Neural progenitor cell (in vitro differentiated cells): ENCODE measurements around the gene RNLS. TPM values are rescaled to one million over a fixed set of nuclear protein-coding genes. Genes with fewer than 3 reads are reported as not detected.

Experiments
- DNase-seq: peaks from one replicate; pipeline ENCODE4 v3.0.0-alpha.2; 2016; ENCODE audit warnings: low spot score
- H2AFZ ChIP-seq: fragments of 200-600 bp; sonication (generic); replicated peaks from 2 replicates; pipeline ENCODE4 v1.6.1; 2016; ENCODE audit warnings: antibody characterized with exemption
- H3F3A ChIP-seq: fragments of 200-600 bp; sonication (generic); 2 replicates; pipeline ENCODE4 v1.6.1; 2016; ENCODE audit warnings: antibody characterized with exemption, low read depth
- H3K27ac ChIP-seq: fragments of 200-600 bp; sonication (generic); 2 replicates; pipeline ENCODE4 v1.5.1; 2016; ENCODE audit warnings: mild to moderate bottlenecking
- H3K27me3 ChIP-seq: fragments of 200-600 bp; sonication (generic); 2 replicates; pipeline ENCODE4 v1.6.1; 2016; ENCODE audit warnings: mild to moderate bottlenecking, moderate library complexity
- H3K36me3 ChIP-seq: fragments of 200-600 bp; sonication (generic); 2 replicates; pipeline ENCODE4 v1.5.1; 2016
- H3K4me1 ChIP-seq: fragments of 200-600 bp; sonication (generic); 2 replicates; pipeline ENCODE4 v1.6.1; 2016; ENCODE audit warnings: mixed run types
- H3K4me2 ChIP-seq: fragments of 200-600 bp; sonication (generic); 2 replicates; pipeline ENCODE4 v1.6.1; 2016
- H3K4me3 ChIP-seq: fragments of 200-600 bp; sonication (generic); 2 replicates; pipeline ENCODE4 v1.5.1; 2016
- H3K79me2 ChIP-seq: fragments of 200-600 bp; sonication (generic); 2 replicates; pipeline ENCODE4 v1.6.1; 2016; ENCODE audit warnings: low read depth
- H3K9ac ChIP-seq: fragments of 200-600 bp; sonication (generic); 2 replicates; pipeline ENCODE4 v1.6.1; 2016
- H3K9me3 ChIP-seq: fragments of 200-600 bp; sonication (generic); 2 replicates; pipeline ENCODE4 v1.5.1; 2016; ENCODE audit warnings: low read depth
- H4K20me1 ChIP-seq: fragments of 200-600 bp; sonication (generic); 2 replicates; pipeline ENCODE4 v1.6.1; 2016; ENCODE audit warnings: low read depth
- H3K27ac Mint-ChIP-seq: 3 replicates; pipeline ENCODE4 v1.8.0; 2021; ENCODE audit warnings: mixed read lengths
- H3K27me3 Mint-ChIP-seq: 2 replicates; pipeline ENCODE4 v1.8.0; 2022; ENCODE audit warnings: low read depth, mild to moderate bottlenecking, inconsistent platforms, moderate library complexity, mixed read lengths; ENCODE audit not compliant: insufficient read depth
- H3K36me3 Mint-ChIP-seq: 3 replicates; pipeline ENCODE4 v1.8.0; 2021; ENCODE audit warnings: mixed read lengths
- H3K4me1 Mint-ChIP-seq: 3 replicates; pipeline ENCODE4 v1.8.0; 2021; ENCODE audit warnings: mixed read lengths
- H3K4me3 Mint-ChIP-seq: 3 replicates; pipeline ENCODE4 v1.8.0; 2021; ENCODE audit warnings: mild to moderate bottlenecking, moderate library complexity, mixed read lengths
- H3K9me3 Mint-ChIP-seq: 3 replicates; pipeline ENCODE4 v1.8.0; 2020; ENCODE audit warnings: mixed read lengths
- CTCF ChIP-seq: fragments of 200-600 bp; sonication (generic); IDR thresholded peaks from 2 replicates; pipeline ENCODE4 v1.5.1; 2017; ENCODE audit warnings: antibody characterized with exemption, mild to moderate bottlenecking
- EZH2 ChIP-seq: fragments of 200-600 bp; sonication (generic); IDR thresholded peaks from 2 replicates; pipeline ENCODE4 v1.6.1; 2017; ENCODE audit warnings: antibody characterized with exemption, mild to moderate bottlenecking, moderate library complexity
- EZH2phosphoT487 ChIP-seq: fragments of 200-600 bp; sonication (generic); IDR thresholded peaks from 2 replicates; pipeline ENCODE4 v1.6.1; 2017; ENCODE audit warnings: antibody characterized with exemption
- total RNA-seq: library from RNA; depleted of rRNA; stranded (reverse); fragments of >200 nt; gene quantifications from 2 replicates; pipeline ENCODE4 v1.2.3, GENCODE V29; 2015; ENCODE audit warnings: low replicate concordance

RNLS gene
- total RNA-seq, 1 donor from 2014 or later = 9.1 TPM

GRCh38 chr10:88262591-88263234, 320.4 kb downstream of the RNLS start:
- H3K27me3 Mint-ChIP-seq = no peaks in the 10 kb centered on the region
- H3K4me1 ChIP-seq = peaks cover 6% of the 10 kb centered on the region
- H3K79me2 ChIP-seq = no peaks in the 10 kb centered on the region
- H3K4me2 ChIP-seq = no peak overlapping the region
- no peak for DNase-seq
- H3K4me3 Mint-ChIP-seq = no peak overlapping the region
- no peak overlapping the region for H3K9ac ChIP-seq
- no peaks in the 10 kb centered on the region for H3K27me3 ChIP-seq
- H3K36me3 Mint-ChIP-seq = no peaks in the 10 kb centered on the region
- H3K9me3 ChIP-seq = no peaks in the 10 kb centered on the region
- no peak for TF ChIP-seq CTCF
- no peak for TF ChIP-seq EZH2
- TF ChIP-seq EZH2phosphoT487 = no peak
- no peaks in the 10 kb centered on the region for H4K20me1 ChIP-seq
- no peaks in the 10 kb centered on the region for H3K36me3 ChIP-seq
- H3K27ac Mint-ChIP-seq = no peak overlapping the region
- H3F3A ChIP-seq = no peaks in the 10 kb centered on the region
- no peak overlapping the region for H3K27ac ChIP-seq
- no peaks in the 10 kb centered on the region for H3K9me3 Mint-ChIP-seq
- H3K4me1 Mint-ChIP-seq = peaks cover 9% of the 10 kb centered on the region
- no peak overlapping the region for H3K4me3 ChIP-seq
- no peak overlapping the region for H2AFZ ChIP-seq

- Mint-ChIP-seq H3K27ac (no peak overlapping the region), H3K4me3 (no peak overlapping the region), H3K27me3 (no peaks in the 10 kb centered on the region), H3K4me1 (no peaks in the 10 kb centered on the region), H3K36me3 (no peaks in the 10 kb centered on the region), H3K9me3 (no peaks in the 10 kb centered on the region)
- Histone ChIP-seq H3K36me3 (no peaks in the 10 kb centered on the region), H3K4me1 (peaks cover 3% of the 10 kb centered on the region), H3K9ac (no peak overlapping the region), H3K27ac (no peak overlapping the region), H4K20me1 (no peaks in the 10 kb centered on the region), H3K9me3 (no peaks in the 10 kb centered on the region), H2AFZ (no peak overlapping the region), H3K79me2 (no peaks in the 10 kb centered on the region), H3K27me3 (no peaks in the 10 kb centered on the region), H3K4me3 (no peak overlapping the region), H3F3A (no peaks in the 10 kb centered on the region), H3K4me2 (no peak overlapping the region)
- DNase-seq = no peak
- TF ChIP-seq CTCF (no peak), EZH2phosphoT487 (no peak), EZH2 (no peak)
Measured at GRCh38 chr10:88261152-88261551, 322.0 kb downstream of the RNLS start.

- no peak overlapping the region for H3K4me3 Mint-ChIP-seq
- no peak overlapping the region for H3K27ac Mint-ChIP-seq
- Histone ChIP-seq H3K79me2 (no peaks in the 10 kb centered on the region), H3K9me3 (no peaks in the 10 kb centered on the region), H3K4me3 (no peak overlapping the region), H4K20me1 (no peaks in the 10 kb centered on the region), H2AFZ (no peak overlapping the region), H3K36me3 (no peaks in the 10 kb centered on the region), H3F3A (no peaks in the 10 kb centered on the region), H3K9ac (no peak overlapping the region), H3K27me3 (no peaks in the 10 kb centered on the region), H3K4me2 (no peak overlapping the region), H3K4me1 (no peaks in the 10 kb centered on the region), H3K27ac (no peak overlapping the region)
- H3K36me3 Mint-ChIP-seq = no peaks in the 10 kb centered on the region
- DNase-seq = no peak
- TF ChIP-seq EZH2 (no peak), CTCF (no peak), EZH2phosphoT487 (no peak)
- no peaks in the 10 kb centered on the region for H3K4me1 Mint-ChIP-seq
- no peaks in the 10 kb centered on the region for H3K9me3 Mint-ChIP-seq
- H3K27me3 Mint-ChIP-seq = no peaks in the 10 kb centered on the region
Measured at GRCh38 chr10:88260329-88261051, 322.6 kb downstream of the RNLS start.
